Measurements from ENCODE around the gene SMIM14. TPM values are rescaled to one million over a fixed set of nuclear protein-coding genes. Genes with fewer than 3 reads are reported as not detected.

The SMIM14 gene
- total RNA-seq, 1 experiment from 2014 or later, result 32.3 TPM

GRCh38 chr4:39502019-39502663, 136.5 kb downstream of the SMIM14 start:
- no peaks in the 10 kb centered on the region for H3K9me3 Mint-ChIP-seq
- TF ChIP-seq USF2 (CRISPR knock-in tag; IDR thresholded peaks at IDR 0.05) (no peak), FOXP1 (CRISPR knock-in tag; IDR thresholded peaks at IDR 0.05; ENCODE audit: borderline replicate concordance) (no peak), ZNF219 (CRISPR knock-in tag; IDR thresholded peaks at IDR 0.05; ENCODE audit: borderline replicate concordance) (no peak), KAT7 (CRISPR knock-in tag; IDR thresholded peaks at IDR 0.05; ENCODE audit: borderline replicate concordance) (no peak), NR2C2 (CRISPR knock-in tag; IDR thresholded peaks at IDR 0.05) (no peak), AFF4 (CRISPR knock-in tag; IDR thresholded peaks at IDR 0.05; ENCODE audit: borderline replicate concordance) (no peak), CREM (CRISPR knock-in tag; IDR thresholded peaks at IDR 0.05) (no peak), ZNF138 (CRISPR knock-in tag; conservative IDR thresholded peaks at IDR 0.05) (no peak), CDX4 (CRISPR knock-in tag; IDR thresholded peaks at IDR 0.05; ENCODE audit: borderline replicate concordance) (no peak), PRDM15 (CRISPR knock-in tag; IDR thresholded peaks at IDR 0.05) (no peak), E2F5 (CRISPR knock-in tag; IDR thresholded peaks at IDR 0.05) (no peak), ARID4B (CRISPR knock-in tag; IDR thresholded peaks at IDR 0.05; ENCODE audit: borderline replicate concordance) (no peak), CTCF (IDR thresholded peaks at IDR 0.05) (no peak), RORB (CRISPR knock-in tag; IDR thresholded peaks at IDR 0.05) (no peak), GABPB1 (CRISPR knock-in tag; IDR thresholded peaks at IDR 0.05) (no peak), ZNF671 (CRISPR knock-in tag; IDR thresholded peaks at IDR 0.05) (no peak), E2F1 (CRISPR knock-in tag; IDR thresholded peaks at IDR 0.05) (no peak)
- ChIA-PET CTCF (no interaction called here), POLR2A (no interaction called here)
- DNase-seq (ENCODE audit: low spot score) (no peak), ATAC-seq (no peak)
- H3K4me3 Mint-ChIP-seq, result no peak overlapping the region
- no peaks in the 10 kb centered on the region for H3K4me1 Mint-ChIP-seq
- H3K27me3 Mint-ChIP-seq (ENCODE audit: low read depth), result no peaks in the 10 kb centered on the region
- peaks cover 71% of the 10 kb centered on the region for H3K36me3 Mint-ChIP-seq
- H3K27ac Mint-ChIP-seq, result no peak overlapping the region

Measured in WTC11 (cell line).